GM21619 (cell line): ENCODE measurements around the gene DDX11.
"Not testable (repeated sequence)": the region's sequence is repeated elsewhere in the genome, so short reads cannot be mapped to it uniquely, and the experiment has no call there.

Experiments used
- ATAC-seq: cut with Tn5 transposase; IDR thresholded peaks from one replicate; pipeline ENCODE4 v1.9.1; 2021; ENCODE audit not compliant: unreplicated experiment

DDX11 gene

DNA sequence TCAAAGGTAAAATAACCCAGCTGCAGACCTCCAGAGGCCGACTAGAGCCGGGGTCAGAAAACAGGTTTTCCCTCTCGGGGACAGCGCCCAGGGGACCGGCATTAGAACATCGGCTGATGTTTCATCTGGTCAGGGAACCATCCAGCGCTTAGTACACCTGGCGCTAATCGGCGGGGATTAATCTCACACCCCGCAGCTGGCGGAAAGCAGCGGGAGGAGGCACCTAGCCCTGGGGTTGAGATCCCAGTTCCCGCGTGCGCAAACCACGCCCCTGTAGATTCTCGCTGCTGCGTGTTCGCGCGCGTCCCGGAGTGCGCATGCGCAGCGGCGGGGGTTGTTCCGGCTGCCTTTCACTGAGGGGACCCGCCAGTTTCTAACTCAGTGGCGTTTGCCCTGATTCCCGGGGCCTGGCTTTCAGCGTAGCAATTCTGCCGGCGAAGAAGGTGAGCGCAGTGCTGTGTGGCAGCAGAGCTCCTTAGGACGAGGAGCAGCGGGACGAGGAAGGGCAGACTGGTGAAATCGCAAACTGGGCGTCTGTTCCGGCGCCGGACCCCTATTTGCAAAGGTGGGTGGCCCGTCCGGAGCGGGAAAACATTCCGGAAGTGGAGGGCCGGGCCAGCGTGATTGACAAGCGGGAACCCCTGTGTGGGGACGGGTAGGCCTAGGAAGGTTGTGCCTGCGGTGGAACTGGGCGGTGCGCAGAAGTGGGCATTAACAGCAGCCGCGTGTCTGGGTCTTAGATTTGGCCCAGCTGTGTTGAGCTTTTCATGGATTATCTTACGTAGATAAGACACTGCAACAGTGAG, at the start of gene DDX11:
TSS of gene DDX11 (plus strand) at position 334 of the 806 bp plus-strand sequence. CDS start 4,534 bp downstream, outside the sequence.
- ATAC-seq = peak; percentile 92

DNA sequence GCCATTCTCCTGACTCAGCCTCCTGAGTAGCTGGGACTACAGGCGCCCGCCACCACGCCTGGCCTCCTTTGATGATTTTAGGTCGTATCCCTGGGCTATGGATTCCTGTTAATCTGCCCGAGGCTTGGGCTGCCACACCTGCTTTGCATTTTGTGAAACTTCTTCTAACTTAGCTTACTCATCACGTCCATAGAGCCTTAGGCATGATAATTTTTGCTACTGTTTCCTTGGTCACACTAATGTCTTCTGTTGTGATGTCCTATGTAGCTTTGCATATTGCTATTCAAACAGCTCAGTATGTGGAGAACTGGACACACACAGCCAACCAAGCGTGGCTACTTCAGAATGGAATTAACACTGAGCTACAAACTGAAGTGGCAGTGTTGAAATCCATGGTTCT, 47.5 kb upstream of the DDX11 start:
- ATAC-seq = no peak

DNA sequence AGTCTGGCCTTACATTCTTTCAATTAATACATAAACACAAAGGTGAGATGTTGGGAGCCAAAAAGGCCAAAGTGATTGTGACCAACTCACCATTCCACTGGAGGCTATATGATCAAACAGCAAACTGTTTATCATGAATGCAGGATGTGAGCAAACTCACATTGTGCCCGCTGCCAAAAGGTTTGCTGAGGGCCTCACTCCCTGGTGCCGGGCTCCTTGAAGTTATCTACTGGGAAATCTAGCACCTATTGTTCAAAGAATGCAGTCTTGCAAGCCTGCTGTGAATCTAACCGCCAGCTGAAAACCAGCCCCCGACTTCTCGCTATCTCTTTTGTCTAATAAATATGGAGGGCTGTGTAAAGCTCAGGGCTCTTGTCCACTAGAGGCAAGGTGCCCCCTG, 46.7 kb upstream of the DDX11 start:
- not testable (repeated sequence) for ATAC-seq

DNA sequence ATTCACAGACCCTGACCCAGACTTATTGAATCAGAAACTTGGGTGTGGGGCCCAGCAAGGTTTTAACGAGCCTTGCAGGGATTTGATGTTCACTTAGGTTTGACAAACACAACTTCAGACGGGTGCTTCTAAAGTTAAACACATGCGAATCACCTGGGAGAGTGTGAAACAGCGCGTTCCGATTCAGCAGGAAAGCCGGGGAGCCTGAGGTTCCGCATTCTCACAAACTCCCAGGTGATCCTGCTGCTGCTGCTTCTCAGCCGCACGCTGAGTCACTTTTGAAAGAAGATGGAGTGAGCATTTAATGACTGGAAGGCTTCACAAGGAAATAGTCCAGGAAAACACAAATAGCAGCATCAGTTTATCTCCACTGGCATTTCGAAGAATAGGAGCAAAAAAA, 44.2 kb upstream of the DDX11 start:
- ATAC-seq = no peak

DNA sequence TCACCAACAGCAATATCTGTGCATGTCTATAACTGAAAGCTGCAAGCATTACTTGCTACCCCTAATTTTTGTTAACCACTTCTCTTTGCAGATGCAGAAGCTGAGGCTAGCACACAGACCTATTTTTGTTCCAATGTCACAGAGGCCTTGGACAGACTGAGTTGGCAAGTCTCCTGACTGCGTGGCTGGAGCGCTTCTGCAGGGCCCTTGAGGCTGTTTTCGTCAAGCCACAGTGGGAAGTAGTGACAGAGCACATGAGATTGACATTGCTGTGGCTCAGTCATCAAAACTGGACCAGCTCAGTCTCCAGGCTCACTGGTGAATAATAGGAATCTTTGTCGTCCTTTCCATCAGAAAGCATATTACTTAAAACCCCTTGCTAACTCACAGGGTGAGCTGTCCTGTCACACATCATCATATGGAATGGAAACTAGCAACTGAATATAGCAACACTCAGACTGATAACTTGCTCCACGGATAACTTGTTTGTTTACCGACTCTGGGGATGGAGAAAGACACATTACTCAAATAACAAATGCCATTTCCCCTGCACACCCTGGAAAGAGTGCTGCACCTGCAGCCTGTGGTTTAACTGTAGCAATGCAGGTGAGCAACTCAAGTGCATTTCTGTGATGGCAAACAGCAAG, 43.6 kb upstream of the DDX11 start:
- ATAC-seq = no peak

DNA sequence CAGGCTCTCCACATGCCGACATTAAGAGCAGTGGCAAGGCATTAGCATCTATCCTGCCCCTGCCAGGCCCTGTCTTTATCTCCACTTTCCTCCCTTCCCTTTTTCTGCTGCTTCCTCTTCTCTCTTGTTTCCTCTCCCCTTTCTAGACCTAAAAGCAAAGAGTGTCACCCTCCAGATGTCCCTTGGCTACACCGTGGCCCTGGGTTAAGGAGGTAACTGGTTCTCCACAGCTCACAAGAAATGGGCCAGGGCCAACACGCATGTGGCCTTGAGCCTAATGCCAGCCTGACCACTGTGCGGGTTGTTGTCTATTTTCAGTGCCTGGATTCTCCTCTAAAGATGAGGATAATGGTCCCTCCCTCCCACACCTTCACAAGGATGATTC, 41.7 kb upstream of the DDX11 start:
- ATAC-seq = no peak

DNA sequence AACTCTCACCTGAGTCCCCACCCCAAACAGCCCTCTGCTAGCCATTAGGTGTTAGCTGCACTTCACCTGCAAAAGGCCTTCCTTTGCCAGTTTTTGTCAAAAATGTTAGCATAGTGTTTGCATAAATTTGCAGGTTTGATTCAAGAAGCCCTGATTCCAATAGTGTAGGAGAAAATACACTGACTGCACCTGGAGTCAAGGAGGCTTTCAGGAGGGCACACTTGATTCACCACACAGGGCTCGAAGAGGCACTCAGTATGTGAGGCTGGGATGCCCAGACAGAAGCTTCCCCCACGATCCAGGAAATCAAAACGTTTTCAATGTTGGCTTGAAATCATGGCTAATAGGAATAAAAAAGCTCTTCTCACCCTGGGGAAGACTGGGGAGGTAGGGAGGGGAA, 40.5 kb upstream of the DDX11 start:
- no peak for ATAC-seq

DNA sequence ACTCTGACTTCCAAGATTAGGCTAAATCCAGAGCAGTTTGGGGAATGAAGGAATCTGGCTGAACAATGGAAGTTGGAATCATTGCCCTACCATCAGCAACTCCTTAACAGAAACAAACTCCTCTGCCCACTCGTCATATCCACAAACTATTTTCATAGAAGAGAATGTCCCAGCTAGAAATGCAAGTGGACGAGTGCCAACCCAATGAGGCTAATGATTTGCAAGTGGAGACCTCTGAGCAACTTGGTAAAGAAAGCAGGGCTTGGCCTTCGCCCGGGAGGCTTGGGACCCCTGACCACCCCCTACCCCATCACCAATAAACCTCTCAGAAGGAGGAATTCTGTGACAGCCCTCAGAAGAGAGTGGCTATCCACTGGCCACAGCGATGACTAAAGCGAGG, 40.0 kb upstream of the DDX11 start:
- no peak for ATAC-seq

DNA sequence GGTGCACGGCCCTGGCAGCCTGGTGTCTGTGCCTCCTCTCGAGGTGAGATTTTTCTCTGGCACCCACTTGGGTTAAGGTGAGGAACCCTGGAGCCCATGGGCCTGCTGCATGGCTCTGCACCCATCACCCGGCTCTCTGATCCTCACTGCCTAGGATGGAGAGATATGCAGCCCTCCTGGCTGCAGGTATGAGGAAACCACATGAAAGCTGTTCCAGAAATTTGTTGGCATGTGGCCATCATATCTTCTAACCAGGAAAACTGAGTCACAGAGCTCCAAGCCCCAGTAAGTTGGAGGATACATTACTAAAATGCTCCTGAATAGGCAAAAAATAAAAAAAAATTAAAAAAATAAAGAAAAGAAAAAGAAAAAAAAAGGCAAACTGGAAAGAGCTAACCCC, 39.3 kb upstream of the DDX11 start:
- no peak for ATAC-seq

DNA sequence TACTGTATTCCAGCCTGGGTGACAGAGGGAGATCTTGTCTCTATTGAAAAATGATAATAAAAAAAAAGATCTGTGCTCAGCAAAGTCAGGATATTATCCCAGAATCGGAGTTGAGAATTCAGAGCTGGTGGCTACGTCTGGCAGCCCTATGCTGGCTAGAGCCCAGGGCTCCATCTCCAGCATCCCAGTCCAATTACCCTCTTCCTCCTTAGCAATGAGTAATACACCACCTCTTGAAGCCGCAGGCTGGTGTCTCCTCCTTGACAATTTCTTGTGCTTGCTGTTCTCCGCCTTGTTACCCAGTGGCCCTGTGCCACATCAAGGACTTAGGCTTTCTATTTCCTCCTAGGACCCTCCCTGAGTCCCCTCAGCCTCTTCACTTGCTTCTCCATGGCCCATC, 38.4 kb upstream of the DDX11 start:
- no peak for ATAC-seq

DNA sequence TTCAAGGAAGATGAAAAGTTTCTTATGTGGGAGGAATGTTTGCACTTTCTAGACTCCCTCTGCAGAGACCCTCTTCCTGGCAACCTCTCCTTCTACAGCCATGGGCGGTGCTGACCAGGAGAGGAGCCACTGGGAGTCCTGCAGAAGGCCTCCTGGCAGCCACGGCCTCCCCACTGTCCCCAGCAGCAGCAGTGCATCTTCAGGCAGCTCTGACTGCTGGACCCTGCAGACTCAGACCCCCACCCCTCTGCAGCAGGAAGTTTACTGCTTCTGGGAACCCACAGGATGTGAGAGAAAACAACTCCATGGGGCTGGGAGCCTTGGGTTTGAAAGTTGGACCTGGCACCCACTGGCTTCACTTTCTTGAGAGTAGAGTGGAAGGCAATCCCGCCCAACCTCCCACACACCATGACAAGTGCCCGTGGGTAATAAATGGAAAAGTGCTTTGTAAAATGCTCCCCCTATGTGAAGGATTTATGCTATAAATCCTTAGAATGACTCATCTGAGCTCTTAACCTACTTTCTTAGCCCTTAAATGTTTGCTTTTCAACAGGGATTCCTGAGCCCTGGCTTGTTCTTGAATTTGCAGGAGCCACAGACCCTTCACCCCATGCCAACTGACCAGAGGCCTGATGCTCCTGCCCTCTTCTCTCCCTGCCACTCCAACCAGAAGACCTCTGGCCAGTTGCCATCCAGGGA, 37.5 kb upstream of the DDX11 start:
- ATAC-seq = no peak

DNA sequence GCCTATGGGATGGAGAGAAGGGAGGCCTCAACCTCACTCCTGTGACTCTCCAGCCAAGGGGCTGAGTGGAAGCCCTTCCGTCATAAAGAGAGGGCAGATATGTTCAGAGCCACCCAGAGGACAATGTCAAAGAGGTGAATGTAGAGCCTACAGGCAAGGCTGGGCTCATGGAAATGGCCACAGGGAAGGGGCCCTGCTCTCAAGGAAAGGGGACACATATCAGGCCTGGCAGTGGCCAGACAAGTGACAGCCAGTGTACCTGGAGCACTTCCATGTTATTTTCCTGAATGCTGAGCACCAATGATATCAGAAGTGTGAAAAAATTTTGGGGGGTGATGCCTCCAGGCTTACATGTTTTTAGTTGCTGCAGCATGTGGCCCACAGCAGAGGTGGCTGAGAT, 36.6 kb upstream of the DDX11 start:
- ATAC-seq = no peak

DNA sequence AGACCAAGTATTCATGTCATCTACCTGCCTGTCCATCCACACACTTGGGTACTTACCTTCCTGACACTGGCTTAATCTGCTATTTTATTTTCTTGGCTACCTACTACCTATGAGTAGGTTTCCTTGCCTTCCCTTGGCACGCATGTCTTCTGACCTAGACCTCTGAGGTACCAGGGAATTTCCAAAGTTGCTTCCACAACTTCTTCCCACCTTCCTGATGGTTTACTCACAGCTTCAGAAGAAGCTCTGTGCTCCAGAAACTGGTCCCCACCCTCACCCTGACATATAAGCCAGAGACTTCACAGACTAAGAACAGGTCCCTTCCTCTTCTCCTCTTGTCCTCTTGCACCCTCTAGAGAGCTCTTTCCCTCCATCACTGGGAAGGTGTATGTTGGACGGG, 35.7 kb upstream of the DDX11 start:
- ATAC-seq = no peak

DNA sequence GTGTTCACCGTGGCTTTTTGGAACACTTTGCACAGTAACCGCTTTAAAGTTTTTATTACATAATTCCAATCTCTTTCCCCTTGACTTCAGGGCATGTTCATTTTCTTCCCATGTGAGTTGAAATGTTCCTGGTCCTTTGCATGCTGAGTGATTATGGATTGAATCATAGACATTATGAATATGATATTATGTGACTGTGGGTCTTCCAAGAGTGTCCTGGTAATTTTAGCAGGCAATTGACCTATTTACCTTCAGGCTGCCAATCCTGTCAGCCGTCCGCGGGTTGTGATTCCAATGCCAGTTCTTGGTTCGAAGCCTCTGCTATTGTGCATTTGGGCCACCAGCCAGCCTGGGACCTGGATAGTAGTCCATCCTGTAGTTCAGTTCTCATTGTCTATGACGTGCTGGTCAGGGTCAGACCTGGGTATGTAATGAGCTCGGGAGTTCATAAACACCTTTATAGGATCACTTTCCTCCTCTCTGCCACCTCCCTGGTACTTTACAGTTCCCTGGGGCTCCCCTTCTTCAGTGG, 32.6 kb upstream of the DDX11 start:
- ATAC-seq = no peak

DNA sequence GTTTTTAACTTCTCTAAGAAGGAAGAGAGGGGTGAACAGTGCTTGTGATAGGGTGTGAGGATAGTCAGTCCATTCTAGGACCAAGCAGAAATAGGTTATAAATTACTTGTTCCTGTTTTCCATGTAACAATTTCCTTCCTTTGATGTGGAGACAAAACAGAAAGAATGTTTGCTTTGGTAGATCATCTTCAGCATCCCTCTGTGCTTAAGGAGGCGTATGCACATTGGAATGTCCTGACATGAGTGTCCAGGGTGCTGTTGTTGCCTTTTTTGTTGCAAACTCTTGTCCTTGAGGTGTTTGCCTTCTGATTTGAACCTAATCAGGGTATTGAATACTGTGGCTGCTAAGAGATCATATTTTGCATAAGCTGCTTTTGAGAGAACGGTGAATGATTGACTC, 23.5 kb upstream of the DDX11 start:
- ATAC-seq = not testable (repeated sequence)

DNA sequence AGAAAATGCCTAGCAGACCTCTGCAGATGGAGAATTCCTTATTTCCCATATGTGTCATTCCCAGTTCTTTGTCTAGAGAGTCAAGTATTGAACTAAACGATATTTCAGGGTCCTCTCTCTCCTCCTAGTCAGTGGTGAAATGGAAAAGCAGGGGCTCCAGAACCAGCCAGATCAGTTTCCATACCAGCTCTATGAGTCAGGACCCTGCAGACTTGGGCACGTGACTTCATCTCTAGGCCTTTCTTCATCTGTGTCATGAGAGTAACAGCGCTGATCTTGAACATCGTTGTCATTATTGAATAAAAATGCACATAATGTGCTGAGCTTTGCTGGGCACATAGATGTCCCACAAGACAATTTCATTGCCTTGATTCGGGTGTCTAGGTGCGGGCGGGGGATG, 23.1 kb upstream of the DDX11 start:
- ATAC-seq = not testable (repeated sequence)

DNA sequence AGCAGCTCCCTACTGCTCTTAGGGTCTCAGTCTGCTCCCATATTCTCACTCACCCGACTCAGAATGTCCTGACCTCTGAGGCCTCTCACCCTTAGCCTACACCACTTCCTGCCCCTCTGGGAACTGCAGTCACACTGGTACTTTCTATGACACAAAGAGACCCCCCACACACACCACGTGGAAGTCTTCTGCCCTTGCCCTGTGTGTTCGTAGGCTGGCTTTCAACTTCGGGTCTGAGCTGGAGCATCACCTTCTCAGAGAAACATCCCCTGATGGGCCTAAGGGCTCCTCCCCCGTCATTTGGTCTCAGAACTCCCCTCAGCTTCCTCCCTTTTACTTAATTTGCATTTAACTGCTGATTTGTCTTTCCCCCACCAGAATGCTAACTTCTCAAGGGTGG, 22.0 kb upstream of the DDX11 start:
- ATAC-seq = peak; percentile 77

DNA sequence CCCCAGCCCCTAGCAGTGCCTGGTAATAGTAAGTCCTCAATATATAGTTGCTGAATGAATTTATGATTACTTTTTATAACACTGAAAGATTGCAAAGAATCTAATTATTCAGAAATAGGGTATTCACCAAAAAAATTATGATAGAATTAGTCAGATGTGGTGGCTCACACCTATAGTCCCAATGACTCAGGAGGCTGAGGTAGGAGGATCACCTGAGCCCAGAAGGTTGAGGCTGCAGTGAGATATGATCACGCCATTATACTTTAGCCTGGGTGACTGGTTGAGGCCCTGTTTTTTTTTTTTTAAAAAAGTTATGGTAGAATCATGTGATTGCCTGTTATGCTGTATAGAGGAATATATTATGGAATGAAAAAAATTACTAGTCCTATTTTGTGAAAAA, 21.5 kb upstream of the DDX11 start:
- ATAC-seq = peak; percentile 25

DNA sequence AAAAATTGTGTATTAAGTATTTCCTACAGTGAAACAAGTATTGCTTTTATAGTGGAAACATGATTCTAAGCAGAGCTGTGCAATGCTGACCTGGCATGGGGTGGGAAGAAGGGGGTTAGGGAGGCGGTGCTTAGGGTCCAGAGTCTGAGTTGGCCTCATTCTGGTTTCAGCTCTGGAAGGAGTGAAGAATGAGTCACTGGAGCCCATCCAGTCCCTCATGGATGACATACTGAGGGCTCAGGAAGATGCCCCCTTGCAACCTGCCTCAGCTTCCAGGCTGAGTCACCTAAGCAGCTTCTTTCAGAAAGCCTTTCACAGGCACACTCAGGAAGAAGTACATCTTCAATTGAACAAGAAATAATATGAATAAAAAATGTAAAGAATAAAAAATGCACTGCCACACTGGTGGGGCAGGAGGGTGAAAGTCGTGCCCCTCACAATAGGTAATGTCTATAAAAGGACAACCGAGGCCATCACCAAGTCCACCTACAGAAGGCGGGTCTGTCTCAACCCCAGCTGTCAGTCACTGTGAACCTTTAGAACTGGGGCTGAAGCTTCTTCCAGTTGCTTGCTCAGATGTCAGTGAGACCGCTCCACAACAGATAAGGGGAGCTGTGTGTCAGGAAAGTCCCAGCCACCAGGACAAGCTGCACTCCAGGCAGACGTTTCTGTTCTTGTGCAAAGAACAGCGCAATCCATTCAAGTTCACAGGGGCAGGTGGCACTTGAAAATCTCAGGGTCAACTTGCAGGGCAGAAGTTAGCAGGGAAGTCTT, 20.8 kb upstream of the DDX11 start:
- ATAC-seq = not testable (repeated sequence)

DNA sequence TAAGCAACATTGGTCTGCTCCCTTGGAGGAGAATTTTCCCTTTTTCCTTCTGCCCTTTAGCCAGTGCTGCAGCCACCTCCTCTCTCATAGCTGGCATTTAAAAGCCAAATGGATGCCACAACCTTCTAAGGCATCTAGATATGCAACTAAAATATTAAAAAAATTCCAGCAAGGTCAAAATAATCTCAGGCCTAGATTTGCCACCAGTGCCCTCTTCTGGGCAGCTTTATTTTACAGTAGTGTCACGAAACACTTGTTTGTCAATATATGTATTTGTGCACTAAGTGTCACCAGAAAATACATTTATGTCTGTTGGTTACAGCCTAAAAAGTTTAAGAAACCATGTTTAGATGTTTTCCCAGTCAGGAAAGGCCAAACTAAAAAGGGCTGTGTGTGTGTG, 19.7 kb upstream of the DDX11 start:
- ATAC-seq = not testable (repeated sequence)

DNA sequence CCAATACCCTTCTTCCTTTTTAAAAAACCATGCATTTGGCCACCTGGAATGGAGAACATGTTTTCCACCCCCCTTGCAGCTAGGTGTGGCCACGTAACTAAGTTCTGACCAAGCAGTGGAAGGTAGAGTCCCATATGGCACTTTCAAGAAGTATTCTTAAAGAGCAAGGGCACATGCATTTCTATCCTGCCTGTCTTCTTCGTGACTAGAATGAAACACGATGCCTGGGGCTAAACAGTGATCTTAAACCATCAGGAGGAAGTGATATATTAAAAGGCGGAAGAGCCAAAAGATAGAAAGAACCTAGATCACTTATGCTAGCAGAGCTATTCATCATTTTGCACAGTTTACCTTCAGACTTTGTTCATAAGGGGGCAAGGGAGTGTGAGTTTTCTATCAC, 16.0 kb upstream of the DDX11 start:
- ATAC-seq = no peak
